Endothelial cell of umbilical vein (primary cell): ENCODE data around the gene KIAA0930. TPM values are rescaled to one million over a fixed set of nuclear protein-coding genes. Genes with fewer than 3 reads are reported as not detected.

Experiments
- BruUV-seq: library from RNA; stranded (reverse); fragments of 400-500 nt; replicated peaks from 2 replicates; lab custom pipeline; 2021; lab: Mats Ljungman, UMichigan
- CTCF ChIA-PET: fragments of 300-600, 350-600 bp; sonication (Branson Sonifier 250); formaldehyde crosslinking; loops from one replicate; lab custom pipeline; 2021; ENCODE audit warnings: antibody characterized with exemption, inconsistent platforms; lab: Charles Lee
- POLR2A ChIA-PET: fragments of 300-600, 350-600 bp; sonication (Branson Sonifier 250); formaldehyde crosslinking; loops from one replicate; lab custom pipeline; 2021; ENCODE audit warnings: antibody characterized with exemption, inconsistent platforms; lab: Charles Lee
- DNase-seq: peaks from one replicate; pipeline ENCODE4 v3.0.0-alpha.2; 2011; ENCODE audit warnings: low read depth, low spot score
- FAIRE-seq: peaks from 2 replicates; lab custom pipeline; 2011; peaks lifted over from hg19 to GRCh38; lab: Jason Lieb, UNC
- H2AFZ ChIP-seq: 2 replicates; pipeline ENCODE4 v1.6.0; 2012; ENCODE audit warnings: low read depth, low read length, control low read depth, inconsistent platforms
- H3K27ac ChIP-seq: 2 replicates; pipeline ENCODE4 v1.5.1; 2011; ENCODE audit warnings: low read depth, mild to moderate bottlenecking, control low read depth, low read length, moderate library complexity; ENCODE audit not compliant: insufficient read depth
- H3K27me3 ChIP-seq, 2 experiments: 2 replicates each; pipeline versions ENCODE4 v1.6.0 to v1.6.1; 2011; ENCODE audit warnings: low read length in 2 of 2, mixed read lengths in 1 of 2; ENCODE audit not compliant: control insufficient read depth in 2 of 2, insufficient read depth in 2 of 2
- H3K36me3 ChIP-seq, 2 experiments: 2 replicates in 1 of 2; 3 replicates in 1 of 2; pipeline ENCODE4 v1.5.1; 2011; ENCODE audit warnings: low read length in 2 of 2, mild to moderate bottlenecking in 1 of 2, moderate library complexity in 1 of 2; ENCODE audit not compliant: control insufficient read depth in 2 of 2, insufficient read depth in 2 of 2; ENCODE audit errors: extremely low read depth in 1 of 2
- H3K4me1 ChIP-seq: 3 replicates; pipeline ENCODE4 v1.5.1; 2011; ENCODE audit warnings: mild to moderate bottlenecking, low read length; ENCODE audit not compliant: control insufficient read depth, insufficient read depth; ENCODE audit errors: extremely low read depth
- H3K4me2 ChIP-seq: 2 replicates; pipeline ENCODE4 v1.6.1; 2011; ENCODE audit warnings: low read length, control low read depth, mixed read lengths; ENCODE audit not compliant: insufficient read depth
- H3K4me3 ChIP-seq, 3 experiments: fragments of 200-600 bp in 1 of 3; sonication (generic), shearing (Covaris generic) in 1 of 3; replicated peaks in 1 of 3; 2 replicates each; pipeline ENCODE4 v1.5.1; 2011 to 2016; ENCODE audit warnings: control low read depth in 3 of 3, low read length in 3 of 3, mild to moderate bottlenecking in 2 of 3, inconsistent platforms in 1 of 3, low read depth in 1 of 3, moderate library complexity in 1 of 3; ENCODE audit not compliant: insufficient read depth in 1 of 3
- H3K79me2 ChIP-seq: 2 replicates; pipeline ENCODE4 v1.6.0; 2012; ENCODE audit warnings: low read length, inconsistent platforms; ENCODE audit not compliant: control insufficient read depth, insufficient read depth
- H3K9ac ChIP-seq: replicated peaks from 2 replicates; pipeline ENCODE3; 2011; ENCODE audit warnings: low read length, control low read depth; ENCODE audit not compliant: insufficient read depth; ENCODE audit errors: extremely low read depth
- H3K9me1 ChIP-seq: replicated peaks from 3 replicates; pipeline ENCODE4 v1.6.0; 2011; ENCODE audit warnings: mild to moderate bottlenecking, low read length; ENCODE audit not compliant: control insufficient read depth, insufficient read depth; ENCODE audit errors: extremely low read depth
- H3K9me3 ChIP-seq: replicated peaks from 2 replicates; pipeline ENCODE4 v1.5.1; 2012; ENCODE audit warnings: low read length, inconsistent platforms; ENCODE audit not compliant: control insufficient read depth, insufficient read depth
- H4K20me1 ChIP-seq: replicated peaks from 2 replicates; pipeline ENCODE3; 2011; ENCODE audit warnings: mild to moderate bottlenecking, low read length; ENCODE audit not compliant: control insufficient read depth, insufficient read depth; ENCODE audit errors: extremely low read depth
- CTCF ChIP-seq, 2 donors: IDR thresholded peaks; 1 replicate in 1 of 2; 2 replicates in 1 of 2; pipeline ENCODE4 v1.5.1; 2011; ENCODE audit warnings: low read length in 2 of 2, mild to moderate bottlenecking in 2 of 2, moderate library complexity in 2 of 2, control low read depth in 1 of 2, inconsistent platforms in 1 of 2, low read depth in 1 of 2; ENCODE audit not compliant: insufficient read depth in 1 of 2; ENCODE audit errors: extremely low read depth in 1 of 2
- EZH2 ChIP-seq: IDR thresholded peaks from 2 replicates; pipeline ENCODE4 v1.6.1; 2012; ENCODE audit warnings: borderline replicate concordance, low read depth, mild to moderate bottlenecking, moderate library complexity, low read length, inconsistent platforms; ENCODE audit not compliant: severe bottlenecking
- FOS ChIP-seq: IDR thresholded peaks from 2 replicates; pipeline ENCODE4 v1.6.1; 2011; ENCODE audit warnings: mild to moderate bottlenecking, low read length, moderate library complexity, borderline replicate concordance; ENCODE audit not compliant: insufficient read depth
- GATA2 ChIP-seq: IDR thresholded peaks from 2 replicates; pipeline ENCODE4 v1.7.0; 2011; ENCODE audit warnings: low read depth, mild to moderate bottlenecking, moderate library complexity, mixed read lengths, low read length; ENCODE audit not compliant: insufficient read length, insufficient read depth
- JUN ChIP-seq: IDR thresholded peaks from 2 replicates; pipeline ENCODE4 v1.6.1; 2011; ENCODE audit warnings: borderline replicate concordance, low read depth; ENCODE audit not compliant: insufficient read length, insufficient read depth
- MAX ChIP-seq: IDR thresholded peaks from 2 replicates; pipeline ENCODE4 v1.6.1; 2011; ENCODE audit not compliant: insufficient read depth, insufficient read length
- MYC ChIP-seq: IDR thresholded peaks from one replicate; pipeline ENCODE4 v1.6.1; 2011; ENCODE audit warnings: mild to moderate bottlenecking, low read depth, low read length
- POLR2A ChIP-seq: IDR thresholded peaks from 2 replicates; pipeline ENCODE4 v1.6.1; 2012; ENCODE audit warnings: low read depth, mild to moderate bottlenecking, control low read depth, low read length
- POLR2AphosphoS5 ChIP-seq: IDR thresholded peaks from 2 replicates; pipeline ENCODE4 v1.6.1; 2012; ENCODE audit warnings: low read depth, mild to moderate bottlenecking, control low read depth, low read length, moderate library complexity; ENCODE audit not compliant: insufficient read depth
- dilution Hi-C: fragments of 300-500 bp; cut with MboI; formaldehyde crosslinking; loops from one replicate; pipeline ENCODE4 v1.15.0; 2019; ENCODE audit warnings: low sequenced_read_pairs; ENCODE audit not compliant: extremely low pct_ligation_motif_present
- intact Hi-C: fragments of 100-400 bp; cut with micrococcal nuclease; formaldehyde crosslinking; loops from one replicate; pipeline ENCODE4 v1.10.0; 2022
- polyA plus RNA-seq, 4 experiments: library from polyadenylated mRNA; depleted of rRNA in 3 of 4; stranded (reverse) in 3 of 4; unstranded in 1 of 4; fragments of >200 nt; gene quantifications; 2 replicates each; pipeline versions ENCODE4 v1.2.1 to v1.2.3, GENCODE V29; 2011 to 2012; ENCODE audit warnings: missing spikeins in 1 of 4
- total RNA-seq: library from RNA; stranded (reverse); gene quantifications from 2 replicates; pipeline ENCODE4 v1.2.3, GENCODE V29; 2021

The KIAA0930 gene
- total and polyA plus RNA-seq, 2 donors (not counting 3 experiments of a cell fraction or from before 2014, with no cell fraction given), result 37.9 to 53.6 TPM

- ChIA-PET POLR2A (no interaction called here), CTCF (no interaction called here)
- no TSS peak for BruUV-seq
- TF ChIP-seq EZH2 (no peak), POLR2A (no peak), MYC (no peak), POLR2AphosphoS5 (no peak), GATA2 (no peak), FOS (no peak), JUN (no peak), CTCF (IDR thresholded peaks at IDR 0.05; ENCODE audit: extremely low read depth in 1 of 2, insufficient read depth in 1 of 2, low read depth in 1 of 2, low read length in 2 of 2) (no peak), MAX (no peak)
- intact Hi-C loops (no loop called here), dilution Hi-C loops (no loop called here)
- Histone ChIP-seq H3K4me1 (peaks cover 6% of the 10 kb centered on the region), H2AFZ (no peak overlapping the region), H3K79me2 (no peaks in the 10 kb centered on the region), H3K36me3 (no peaks in the 10 kb centered on the region), H3K4me3 (no peak overlapping the region), H3K4me2 (no peak overlapping the region), H3K9me1 (no peaks in the 10 kb centered on the region), H3K27me3 (no peaks in the 10 kb centered on the region), H4K20me1 (no peaks in the 10 kb centered on the region), H3K27ac (no peak overlapping the region), H3K9me3 (no peaks in the 10 kb centered on the region), H3K9ac (no peak overlapping the region)
- no peak for DNase-seq
- no peak for FAIRE-seq
Observed at GRCh38 chr22:45235851-45236342, 4.8 kb downstream of the KIAA0930 start.
